GM23248 (cell line): Measurements from ENCODE around the gene MTHFD2L. TPM values are rescaled to one million over a fixed set of nuclear protein-coding genes. Genes with fewer than 3 reads are reported as not detected.

Experiments
- DNase-seq: peaks from one replicate; pipeline ENCODE4 v3.0.0-alpha.2; 2015
- H2AFZ ChIP-seq: fragments of 200-600 bp; sonication (generic); 2 replicates; pipeline ENCODE4 v1.6.1; 2016; ENCODE audit warnings: antibody characterized with exemption
- H3F3A ChIP-seq: fragments of 200-600 bp; sonication (generic); 2 replicates; pipeline ENCODE4 v1.6.1; 2016; ENCODE audit warnings: mild to moderate bottlenecking, antibody characterized with exemption, mixed run types; ENCODE audit not compliant: insufficient read depth
- H3K27ac ChIP-seq: fragments of 200-600 bp; sonication (generic); 2 replicates; pipeline ENCODE4 v1.5.1; 2016; ENCODE audit warnings: mild to moderate bottlenecking
- H3K27me3 ChIP-seq: fragments of 200-600 bp; sonication (generic); replicated peaks from 2 replicates; pipeline ENCODE4 v1.6.1; 2016; ENCODE audit warnings: mild to moderate bottlenecking; ENCODE audit not compliant: insufficient read depth
- H3K36me3 ChIP-seq: fragments of 200-600 bp; sonication (generic); 2 replicates; pipeline ENCODE4 v1.6.1; 2016; ENCODE audit warnings: low read depth, mild to moderate bottlenecking
- H3K4me1 ChIP-seq: fragments of 200-600 bp; sonication (generic); 2 replicates; pipeline ENCODE4 v1.6.1; 2016; ENCODE audit warnings: mild to moderate bottlenecking; ENCODE audit not compliant: insufficient read depth
- H3K4me2 ChIP-seq: fragments of 200-600 bp; sonication (generic); one replicate; pipeline ENCODE4 v1.6.1; 2016; ENCODE audit warnings: mild to moderate bottlenecking; ENCODE audit not compliant: unreplicated experiment
- H3K4me3 ChIP-seq: fragments of 200-600 bp; sonication (generic); 2 replicates; pipeline ENCODE4 v1.5.1; 2016; ENCODE audit warnings: mild to moderate bottlenecking
- H3K79me2 ChIP-seq: fragments of 200-600 bp; sonication (generic); 2 replicates; pipeline ENCODE4 v1.6.1; 2016; ENCODE audit warnings: mild to moderate bottlenecking; ENCODE audit not compliant: insufficient read depth
- H3K9ac ChIP-seq: fragments of 200-600 bp; sonication (generic); 2 replicates; pipeline ENCODE4 v1.6.1; 2016; ENCODE audit warnings: mild to moderate bottlenecking
- H3K9me2 ChIP-seq: fragments of 200-600 bp; sonication (generic); 2 replicates; pipeline ENCODE4 v1.6.1; 2016; ENCODE audit warnings: mixed run types, mild to moderate bottlenecking, moderate library complexity; ENCODE audit not compliant: insufficient read depth
- H3K9me3 ChIP-seq: fragments of 200-600 bp; sonication (generic); one replicate; pipeline ENCODE4 v1.6.1; 2017; ENCODE audit warnings: low read depth
- H4K20me1 ChIP-seq: fragments of 200-600 bp; sonication (generic); 2 replicates; pipeline ENCODE4 v1.6.0; 2016; ENCODE audit not compliant: insufficient read depth
- EZH2 ChIP-seq: fragments of 200-600 bp; sonication (generic); IDR thresholded peaks from 2 replicates; pipeline ENCODE4 v1.6.1; 2018; ENCODE audit warnings: antibody characterized with exemption, mild to moderate bottlenecking; ENCODE audit not compliant: insufficient read depth, poor library complexity, severe bottlenecking
- EZH2phosphoT487 ChIP-seq: fragments of 200-600 bp; sonication (generic); IDR thresholded peaks from 2 replicates; pipeline ENCODE4 v1.6.1; 2018; ENCODE audit warnings: antibody characterized with exemption, moderate library complexity, mild to moderate bottlenecking, low read depth; ENCODE audit not compliant: insufficient read depth
- WGBS, 2 experiments: methylation state at CpG; one replicate each; pipeline ENCODE4 v1.1.6; 2015 to 2017; ENCODE audit warnings: low lambda C conversion rate in 2 of 2, low coverage in 1 of 2; ENCODE audit errors: missing lambda C conversion rate in 2 of 2; 5-methylcytosine and 5-hydroxymethylcytosine counted together
- in situ Hi-C: fragments of 300-500 bp; cut with MboI; formaldehyde crosslinking; loops from 2 replicates; pipeline ENCODE4 v1.15.0; 2020
- polyA plus RNA-seq: library from polyadenylated mRNA; unstranded; fragments of >200 nt; fragmentation: Nextera tagmentation; extraction: Ambion mirVana; gene quantifications from 2 replicates; pipeline ENCODE4 v1.2.1, GENCODE V29; 2016
- total RNA-seq: library from RNA; depleted of rRNA; stranded (reverse); fragments of >200 nt; shearing (Covaris generic); gene quantifications from 2 replicates; pipeline ENCODE4 v1.2.3, GENCODE V29; 2014

Gene MTHFD2L
- total and polyA plus RNA-seq, 2 experiments from 2014 or later: 6.3 to 7.9 TPM

- TF ChIP-seq EZH2phosphoT487: no peak
- TF ChIP-seq EZH2: no peak
- no peak overlapping the region for H3K4me2 ChIP-seq
- H3K9ac ChIP-seq: peak overlapping the region; percentile 26; the same call in 1 of the 2 replicates
- peak overlapping the region; percentile 20; the same call in 1 of the 2 replicates for H3K27ac ChIP-seq
- H3F3A ChIP-seq: no peaks in the 10 kb centered on the region
- H2AFZ ChIP-seq: peak overlapping the region; percentile 63
- peaks cover 5% of the 10 kb centered on the region for H3K9me3 ChIP-seq
- H3K4me3 ChIP-seq: no peak overlapping the region
- H3K9me2 ChIP-seq: no peaks in the 10 kb centered on the region
- no peaks in the 10 kb centered on the region for H4K20me1 ChIP-seq
- 0 out of 2 replicates have a peak, but pooled peaks cover 8% of the 10 kb centered on the region for H3K4me1 ChIP-seq
- peak; percentile 95 for DNase-seq
- no peaks in the 10 kb centered on the region for H3K27me3 ChIP-seq
- WGBS, 2 experiments: 32 to 34% methylated on average over 8 of the region's 8 CpGs
- no peaks in the 10 kb centered on the region for H3K79me2 ChIP-seq
- H3K36me3 ChIP-seq: no peaks in the 10 kb centered on the region
- in situ Hi-C loops: loop anchor here (10.0 to 25.0 kb wide), 2 partner anchors 469 to 822 kb away; no protein-coding TSS in a partner anchor
Observed at GRCh38 chr4:74133786-74134499, 24.0 kb upstream of the MTHFD2L start.

DNA sequence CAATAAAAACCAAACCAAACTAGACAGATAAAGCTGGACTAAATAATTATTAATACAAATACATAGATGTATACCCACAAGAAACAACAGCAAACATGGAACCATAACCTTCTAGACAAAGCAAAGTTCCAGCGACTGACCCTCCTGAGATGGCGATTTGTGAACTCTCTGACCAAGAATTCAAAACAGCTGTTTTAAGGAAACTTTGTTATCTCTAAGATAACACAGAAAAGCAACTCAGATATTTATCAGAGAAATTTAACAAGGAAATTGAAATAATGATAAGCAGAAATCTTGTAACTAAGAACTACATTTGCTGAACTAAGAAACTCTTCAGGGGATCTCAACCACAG, 23.4 kb upstream of the MTHFD2L start:
- TF ChIP-seq EZH2phosphoT487: no peak
- no peak for TF ChIP-seq EZH2
- Histone ChIP-seq H3K4me3 (no peak overlapping the region), H3K27me3 (no peaks in the 10 kb centered on the region), H3K36me3 (no peaks in the 10 kb centered on the region), H3K9ac (no peak overlapping the region), H2AFZ (peak overlapping the region; percentile 63; the same call in 1 of the 2 replicates), H3K4me2 (no peak overlapping the region), H3K27ac (no peak overlapping the region), H3K79me2 (no peaks in the 10 kb centered on the region), H4K20me1 (no peaks in the 10 kb centered on the region), H3K9me2 (no peaks in the 10 kb centered on the region), H3K9me3 (peaks cover 5% of the 10 kb centered on the region), H3K4me1 (0 out of 2 replicates have a peak, but pooled peaks cover 8% of the 10 kb centered on the region), H3F3A (no peaks in the 10 kb centered on the region)
- 24 to 39% methylated on average over 2 of the region's 2 CpGs for WGBS, 2 experiments
- in situ Hi-C loops: loop anchor here (10.0 to 25.0 kb wide), 2 partner anchors 470 to 822 kb away; no protein-coding TSS in a partner anchor
- DNase-seq: no peak

DNA sequence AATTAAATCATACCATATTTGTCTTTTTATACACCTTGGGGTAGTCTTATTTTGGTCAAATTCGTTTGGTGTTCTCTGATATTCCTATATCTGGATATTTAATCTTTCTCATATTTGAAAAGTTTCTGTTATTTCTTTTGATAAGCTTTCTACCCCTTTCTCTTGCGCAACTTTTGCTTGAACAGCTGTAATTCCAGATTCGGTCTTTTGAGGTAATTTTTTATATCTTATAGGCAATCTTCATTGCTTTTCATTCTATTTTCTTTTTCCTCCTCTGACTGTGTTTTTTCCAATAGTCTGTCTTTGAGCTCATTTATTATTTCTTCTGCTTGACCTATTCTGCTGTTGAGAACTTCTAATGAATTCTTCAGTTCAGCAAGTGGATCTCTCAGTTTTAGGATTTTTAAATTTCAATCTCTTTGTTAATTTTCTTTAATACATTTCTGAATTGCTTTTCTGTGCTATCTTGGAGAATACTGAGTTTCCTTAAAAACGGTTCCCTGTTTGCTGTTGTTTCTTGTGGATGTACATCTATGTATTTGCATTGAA, 11.3 kb upstream of the MTHFD2L start:
- Histone ChIP-seq H3K27me3 (no peaks in the 10 kb centered on the region), H3K4me1 (no peaks in the 10 kb centered on the region), H3K36me3 (no peaks in the 10 kb centered on the region), H4K20me1 (no peaks in the 10 kb centered on the region), H3K9me2 (no peaks in the 10 kb centered on the region), H3K9me3 (no peaks in the 10 kb centered on the region), H3K4me3 (no peak overlapping the region), H2AFZ (no peak overlapping the region), H3K4me2 (no peak overlapping the region), H3K27ac (no peak overlapping the region), H3K79me2 (no peaks in the 10 kb centered on the region), H3K9ac (no peak overlapping the region), H3F3A (no peaks in the 10 kb centered on the region)
- WGBS, 2 experiments: 71 to 74% methylated on average over 4 of the region's 4 CpGs
- in situ Hi-C loops: loop anchor here (25.0 kb wide), 1 partner anchor 834 kb away; no protein-coding TSS in a partner anchor
- no peak for TF ChIP-seq EZH2phosphoT487
- TF ChIP-seq EZH2: no peak
- DNase-seq: no peak

DNA sequence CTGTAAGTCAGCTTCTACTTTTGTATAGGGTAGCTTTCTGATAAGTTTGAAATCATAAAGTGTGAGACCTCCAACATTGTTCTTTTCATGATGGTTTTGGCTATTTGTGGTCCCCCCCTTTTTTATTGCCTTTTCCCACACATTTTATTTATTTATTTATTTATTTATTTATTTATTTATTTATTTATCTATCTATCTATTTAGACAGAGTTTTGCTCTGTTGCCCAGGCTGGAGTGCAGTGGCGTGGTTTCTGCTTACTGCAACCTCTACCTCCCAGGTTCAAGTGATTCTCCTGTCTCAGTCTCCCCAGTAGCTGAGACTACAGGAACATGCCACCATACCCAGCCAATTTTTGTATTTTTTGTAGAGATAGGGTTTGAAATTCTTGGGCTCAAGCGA, 9.7 kb upstream of the MTHFD2L start:
- H3K9me3 ChIP-seq: no peaks in the 10 kb centered on the region
- no peak for DNase-seq
- no peaks in the 10 kb centered on the region for H3K36me3 ChIP-seq
- no peaks in the 10 kb centered on the region for H3K4me1 ChIP-seq
- in situ Hi-C loops: loop anchor here (25.0 kb wide), 1 partner anchor 836 kb away; no protein-coding TSS in a partner anchor
- no peak overlapping the region for H3K4me3 ChIP-seq
- no peaks in the 10 kb centered on the region for H3F3A ChIP-seq
- no peak overlapping the region for H2AFZ ChIP-seq
- no peaks in the 10 kb centered on the region for H3K9me2 ChIP-seq
- TF ChIP-seq EZH2phosphoT487 (no peak), EZH2 (no peak)
- no peak overlapping the region for H3K27ac ChIP-seq
- H4K20me1 ChIP-seq: no peaks in the 10 kb centered on the region
- H3K27me3 ChIP-seq: no peaks in the 10 kb centered on the region
- H3K4me2 ChIP-seq: no peak overlapping the region
- H3K9ac ChIP-seq: no peak overlapping the region
- no peaks in the 10 kb centered on the region for H3K79me2 ChIP-seq
- 79 to 82% methylated on average over 2 of the region's 2 CpGs for WGBS, 2 experiments

- H3K9me2 ChIP-seq: no peaks in the 10 kb centered on the region
Observed at GRCh38 chr4:74152836-74153235, 5.1 kb upstream of the MTHFD2L start.

More at GRCh38 chr4:74152836-74153235, 5.1 kb upstream of the MTHFD2L start:
- peaks cover 19% of the 10 kb centered on the region for H3F3A ChIP-seq
- in situ Hi-C loops: no loop called here
- no peaks in the 10 kb centered on the region for H3K36me3 ChIP-seq
- no peaks in the 10 kb centered on the region for H3K9me3 ChIP-seq
- no peak overlapping the region for H3K27ac ChIP-seq
- peaks cover 15% of the 10 kb centered on the region for H3K4me1 ChIP-seq
- no peak overlapping the region for H3K9ac ChIP-seq
- no peak overlapping the region for H3K4me3 ChIP-seq
- peak overlapping the region; percentile 2; the same call in 1 of the 2 replicates for H2AFZ ChIP-seq
- no peak for DNase-seq
- no peak for TF ChIP-seq EZH2phosphoT487
- no peak for TF ChIP-seq EZH2
- H4K20me1 ChIP-seq: no peaks in the 10 kb centered on the region
- H3K79me2 ChIP-seq: no peaks in the 10 kb centered on the region
- no peaks in the 10 kb centered on the region for H3K27me3 ChIP-seq
- no peak overlapping the region for H3K4me2 ChIP-seq
